Nephron (organoid): ENCODE measurements around the gene ST3GAL4.
A peak's percentile ranks its signal among the peaks of the same experiment; 100 is the strongest.

Experiments used
- H3K27ac Mint-ChIP-seq, 3 experiments: 2 replicates each; pipeline ENCODE4 v1.8.0; 2020; ENCODE audit warnings: mixed read lengths in 3 of 3, mild to moderate bottlenecking in 2 of 3, moderate library complexity in 1 of 3
- H3K27me3 Mint-ChIP-seq: 2 replicates; pipeline ENCODE4 v1.8.0; 2021; ENCODE audit warnings: low read depth, mild to moderate bottlenecking, moderate library complexity, mixed read lengths
- H3K36me3 Mint-ChIP-seq: 2 replicates; pipeline ENCODE4 v1.8.0; 2020; ENCODE audit warnings: low read depth, mixed read lengths
- H3K4me1 Mint-ChIP-seq: 2 replicates; pipeline ENCODE4 v1.8.0; 2020; ENCODE audit warnings: mixed read lengths
- H3K4me3 Mint-ChIP-seq, 3 experiments: 2 replicates each; pipeline ENCODE4 v1.8.0; 2020; ENCODE audit warnings: mild to moderate bottlenecking in 3 of 3, mixed read lengths in 3 of 3, moderate library complexity in 2 of 3
- H3K9me3 Mint-ChIP-seq: 2 replicates; pipeline ENCODE4 v1.8.0; 2020; ENCODE audit warnings: mixed read lengths
- CTCF ChIP-seq, 3 experiments: fragments of 200-600 bp; sonication (generic); IDR thresholded peaks; one replicate each; pipeline ENCODE4 v1.5.0; 2021; ENCODE audit warnings: antibody characterized with exemption in 3 of 3; ENCODE audit not compliant: unreplicated experiment in 3 of 3

ST3GAL4 gene

GRCh38 chr11:126407682-126408288 is 52.3 kb downstream of the ST3GAL4 start:
- Mint-ChIP-seq H3K4me1 (peaks cover 24% of the 10 kb centered on the region), H3K27ac (no peak overlapping the region), H3K36me3 (peaks cover 27% of the 10 kb centered on the region), H3K4me3 (no peak overlapping the region), H3K27me3 (no peaks in the 10 kb centered on the region), H3K9me3 (no peaks in the 10 kb centered on the region)
- no peak for TF ChIP-seq CTCF (IDR thresholded peaks at IDR 0.05; ENCODE audit: unreplicated experiment in 3 of 3)

- Mint-ChIP-seq H3K9me3 (no peaks in the 10 kb centered on the region), H3K4me1 (peaks cover 24% of the 10 kb centered on the region), H3K27ac (no peak overlapping the region), H3K36me3 (peaks cover 27% of the 10 kb centered on the region), H3K27me3 (no peaks in the 10 kb centered on the region), H3K4me3 (no peak overlapping the region)
- no peak for TF ChIP-seq CTCF (IDR thresholded peaks at IDR 0.05; ENCODE audit: unreplicated experiment in 3 of 3)
Measured at GRCh38 chr11:126408496-126408895, 53.0 kb downstream of the ST3GAL4 start.

GRCh38 chr11:126408901-126409619 is 53.6 kb downstream of the ST3GAL4 start:
- Mint-ChIP-seq H3K4me1 (peaks cover 24% of the 10 kb centered on the region), H3K27me3 (no peaks in the 10 kb centered on the region), H3K27ac (peak overlapping the region in 2 of 3 experiments; percentile 11 to 26), H3K9me3 (no peaks in the 10 kb centered on the region), H3K36me3 (peaks cover 27% of the 10 kb centered on the region), H3K4me3 (no peak overlapping the region)
- TF ChIP-seq CTCF (IDR thresholded peaks at IDR 0.05; ENCODE audit: unreplicated experiment in 3 of 3), result no peak

GRCh38 chr11:126409620-126409985 is 54.1 kb downstream of the ST3GAL4 start:
- H3K9me3 Mint-ChIP-seq, result no peaks in the 10 kb centered on the region
- H3K4me1 Mint-ChIP-seq, result peaks cover 25% of the 10 kb centered on the region
- peak overlapping the region in 2 of 3 experiments; percentile 11 to 26 for H3K27ac Mint-ChIP-seq
- no peak for TF ChIP-seq CTCF (IDR thresholded peaks at IDR 0.05; ENCODE audit: unreplicated experiment in 3 of 3)
- no peak overlapping the region for H3K4me3 Mint-ChIP-seq
- peaks cover 27% of the 10 kb centered on the region for H3K36me3 Mint-ChIP-seq
- no peaks in the 10 kb centered on the region for H3K27me3 Mint-ChIP-seq

- Mint-ChIP-seq H3K27me3 (no peaks in the 10 kb centered on the region), H3K9me3 (no peaks in the 10 kb centered on the region), H3K4me3 (no peak overlapping the region), H3K4me1 (peaks cover 35% of the 10 kb centered on the region), H3K36me3 (peaks cover 28% of the 10 kb centered on the region), H3K27ac (peak overlapping the region in 2 of 3 experiments; percentile 43 to 74)
- no peak for TF ChIP-seq CTCF (IDR thresholded peaks at IDR 0.05; ENCODE audit: unreplicated experiment in 3 of 3)
Measured at GRCh38 chr11:126410649-126411048, 55.2 kb downstream of the ST3GAL4 start.

GRCh38 chr11:126411971-126412381 is 56.5 kb downstream of the ST3GAL4 start:
- Mint-ChIP-seq H3K27ac (peak overlapping the region in 2 of 3 experiments; percentile 55 to 84), H3K4me1 (peaks cover 42% of the 10 kb centered on the region), H3K36me3 (peaks cover 34% of the 10 kb centered on the region), H3K9me3 (no peaks in the 10 kb centered on the region), H3K27me3 (no peaks in the 10 kb centered on the region), H3K4me3 (peak overlapping the region in 1 of 3 experiments; percentile 10)
- TF ChIP-seq CTCF (IDR thresholded peaks at IDR 0.05; ENCODE audit: unreplicated experiment in 3 of 3), result peak in 2 of 3 experiments; percentile 12 to 13
